Fibroblast of the conjunctiva (primary cell): ENCODE results near the gene CDK11A.
"Not testable (repeated sequence)": the region's sequence is repeated elsewhere in the genome, so short reads cannot be mapped to it uniquely, and the experiment has no call there.

Source experiments
- DNase-seq: peaks from one replicate; pipeline ENCODE4 v3.0.0-alpha.2; 2010; ENCODE audit warnings: low read depth

CDK11A gene

DNA sequence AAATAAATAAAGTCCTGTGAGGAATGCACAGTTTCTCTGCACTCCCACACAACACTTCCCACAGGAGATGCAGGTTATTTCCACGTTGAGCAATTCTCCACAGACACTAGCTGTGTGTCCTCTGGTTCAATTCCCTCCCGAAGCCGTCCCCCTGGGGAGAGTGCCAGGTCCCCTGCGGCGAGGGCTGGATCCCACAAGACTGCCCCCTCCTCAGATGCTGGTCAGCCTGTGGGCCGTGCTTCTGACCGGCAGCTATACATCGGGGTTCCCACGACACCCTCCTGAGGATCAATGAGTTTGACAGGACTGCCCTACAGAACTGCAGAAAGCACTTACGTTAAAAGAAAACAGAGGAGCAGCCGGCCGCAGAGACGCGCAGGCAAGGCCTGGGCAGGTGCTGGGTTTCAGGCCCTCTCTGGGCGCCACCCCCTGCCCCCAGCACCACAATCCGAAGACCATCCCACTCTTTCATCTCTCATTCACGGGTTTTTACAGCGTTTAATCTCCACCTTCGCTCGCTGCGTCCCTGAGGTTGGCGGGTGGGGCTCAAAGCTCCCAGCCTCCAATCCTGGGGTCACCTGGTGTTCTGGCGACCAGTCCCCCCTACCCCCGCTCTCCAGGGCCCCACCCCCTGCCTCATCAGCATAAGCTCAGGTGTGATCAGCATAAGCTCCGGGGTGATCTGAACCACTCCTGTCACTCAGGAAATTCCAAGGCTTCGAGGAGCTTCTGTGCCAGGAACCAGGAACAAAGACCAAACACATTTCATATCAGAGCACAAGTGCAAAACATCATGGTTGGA, 40.9 kb downstream of the CDK11A start:
- no peak for DNase-seq

DNA sequence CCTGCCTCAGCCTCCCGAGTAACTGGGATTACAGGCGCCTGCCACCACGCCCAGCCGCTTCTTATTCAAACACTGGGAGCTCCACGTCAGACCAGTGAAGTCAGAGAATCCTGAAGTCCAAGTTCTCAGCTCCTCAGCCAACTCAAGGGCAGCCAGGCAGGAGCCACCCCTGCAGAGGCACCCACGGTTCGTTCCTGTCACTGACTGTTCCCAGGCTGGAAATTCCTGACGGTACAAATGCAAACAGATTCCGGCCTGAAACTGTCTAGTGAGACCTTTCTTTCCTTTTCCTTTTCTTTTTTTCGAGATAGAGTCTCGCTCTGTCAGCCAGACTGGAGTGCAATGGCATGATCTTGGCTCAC, 43.3 kb downstream of the CDK11A start:
- DNase-seq = no peak

- no peak for DNase-seq
Measured at GRCh38 chr1:1680031-1680911, 43.9 kb downstream of the CDK11A start.

DNA sequence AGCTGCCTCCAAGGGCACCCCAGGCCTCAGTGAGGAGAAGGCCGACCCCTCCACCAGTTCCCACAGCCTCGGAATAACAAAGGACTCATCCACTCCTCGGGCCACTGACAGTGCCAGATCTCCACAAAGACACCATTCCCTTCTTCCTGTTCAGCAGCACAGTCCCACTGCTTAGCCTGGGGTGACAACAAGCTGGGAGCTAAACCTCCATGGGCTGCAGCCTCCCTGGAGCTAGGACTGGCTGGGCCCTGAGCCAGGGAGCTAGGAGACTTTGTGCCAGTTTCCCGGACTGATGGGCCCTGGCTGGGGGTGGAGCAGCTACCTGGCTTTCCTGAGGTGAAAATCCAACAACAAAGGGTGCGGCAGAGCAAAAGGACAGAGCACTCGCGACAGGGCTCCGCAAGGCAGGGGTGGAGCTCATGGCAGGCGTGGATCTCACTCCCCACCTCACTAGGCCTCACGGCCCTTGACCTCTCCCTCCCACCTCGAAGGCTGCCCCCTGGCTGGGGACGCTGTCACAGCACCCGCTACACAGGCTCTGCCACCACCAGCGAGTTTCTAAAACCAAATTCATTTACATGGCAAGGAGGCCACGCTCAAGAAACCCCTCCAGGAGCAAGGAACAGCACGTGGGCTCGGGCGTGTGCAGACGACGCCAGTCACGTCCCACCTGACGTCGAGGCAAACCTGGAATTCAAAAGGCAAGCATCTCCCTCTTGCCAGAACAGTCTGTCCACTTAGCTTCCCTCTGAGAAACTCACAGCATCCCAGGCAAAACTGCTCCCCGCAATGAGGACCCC, 45.4 kb downstream of the CDK11A start:
- DNase-seq = no peak

- no peak for DNase-seq
Measured at GRCh38 chr1:1677718-1678580, 46.2 kb downstream of the CDK11A start.

DNA sequence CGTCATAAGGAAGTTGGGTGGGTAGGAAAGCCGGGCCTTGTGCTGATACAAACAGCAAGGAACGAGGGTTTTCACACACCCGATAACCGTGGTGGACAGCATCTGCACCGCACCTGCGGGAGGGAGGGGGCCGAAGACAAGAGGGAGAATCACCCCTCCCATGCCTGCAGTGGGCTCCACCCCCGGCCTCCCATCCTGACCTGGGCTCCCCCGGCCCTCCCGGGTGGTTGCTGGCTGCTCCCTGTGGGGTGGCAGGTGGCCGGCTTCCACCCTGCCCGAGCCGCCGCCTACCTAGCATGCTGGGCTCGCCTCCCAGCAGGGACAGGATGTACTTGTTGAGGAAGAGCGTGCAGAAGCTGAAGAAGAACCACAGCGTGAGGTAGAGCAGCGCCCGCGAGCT, 48.1 kb downstream of the CDK11A start:
- DNase-seq = not testable (repeated sequence)

DNA sequence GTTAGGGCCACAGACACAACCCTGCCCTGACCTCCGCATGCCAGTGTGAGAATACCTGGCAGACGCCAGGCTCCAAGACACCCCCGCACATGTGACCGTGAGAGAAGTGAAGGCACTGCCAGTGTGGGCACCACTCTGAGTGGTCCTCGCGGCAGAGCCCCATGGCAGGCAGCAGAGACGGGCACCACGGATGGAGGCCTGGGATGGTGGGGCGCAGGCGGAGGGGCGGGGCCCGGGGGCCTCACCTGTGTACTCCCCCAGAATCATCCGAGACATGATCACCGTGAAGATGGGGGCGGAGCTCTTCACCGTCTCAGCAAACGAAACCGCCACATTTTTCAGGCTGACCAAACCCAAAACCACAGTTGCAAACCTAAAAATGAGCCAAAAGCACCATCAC, 48.9 kb downstream of the CDK11A start:
- not testable (repeated sequence) for DNase-seq

- not testable (repeated sequence) for DNase-seq
Measured at GRCh38 chr1:1674806-1675205, 49.4 kb downstream of the CDK11A start.

GRCh38 chr1:1672181-1672965, 51.8 kb downstream of the CDK11A start:
- no peak for DNase-seq

- DNase-seq = no peak
Measured at GRCh38 chr1:1671365-1672119, 52.6 kb downstream of the CDK11A start.

GRCh38 chr1:1670866-1671265, 53.3 kb downstream of the CDK11A start:
- no peak for DNase-seq

DNA sequence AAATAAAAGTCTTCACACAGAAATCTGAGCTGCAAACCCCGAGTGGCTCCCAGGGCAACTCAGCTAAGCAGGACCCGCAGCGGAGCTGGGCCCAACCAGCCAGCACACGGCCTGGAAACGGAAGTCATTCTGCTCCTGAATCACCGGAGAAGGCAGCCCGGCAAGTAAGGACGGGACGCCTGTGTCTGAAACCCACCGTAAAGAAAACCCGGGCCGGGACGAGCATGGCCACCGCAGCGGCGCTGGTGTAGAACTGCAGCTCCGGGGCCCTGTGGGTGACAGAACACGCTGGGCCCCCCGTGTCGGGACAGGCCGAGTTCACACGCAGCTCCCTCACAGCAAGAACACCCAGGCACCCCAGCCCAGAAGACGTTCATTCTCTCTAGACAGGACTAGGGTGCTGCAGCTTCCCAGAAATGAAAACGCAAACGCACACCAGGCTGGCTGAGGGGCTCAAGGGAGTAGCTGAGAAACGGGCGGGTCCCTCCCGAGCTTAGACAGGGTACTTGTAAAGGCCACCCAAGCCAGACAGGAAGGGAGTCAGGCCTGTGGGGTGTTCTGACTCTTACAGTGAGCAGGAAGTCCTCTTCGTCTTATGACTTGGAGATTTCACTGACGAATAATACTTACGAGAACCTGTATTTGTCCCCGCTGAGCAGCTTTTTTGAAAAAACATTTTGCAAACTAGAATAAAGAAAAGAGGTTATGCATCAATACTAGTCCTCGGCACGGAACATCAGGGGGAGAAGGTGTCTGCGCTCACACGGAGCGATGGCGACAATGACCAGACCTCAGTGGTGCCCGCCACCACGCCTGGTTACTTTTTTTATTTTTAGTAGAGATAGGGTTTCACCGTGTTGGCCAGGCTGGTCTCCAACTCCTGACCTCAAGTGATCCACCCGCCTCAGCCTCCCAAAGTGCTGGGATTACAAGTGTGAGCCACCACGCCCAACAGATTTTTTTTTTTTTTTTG, 54.4 kb downstream of the CDK11A start:
- no peak for DNase-seq

DNA sequence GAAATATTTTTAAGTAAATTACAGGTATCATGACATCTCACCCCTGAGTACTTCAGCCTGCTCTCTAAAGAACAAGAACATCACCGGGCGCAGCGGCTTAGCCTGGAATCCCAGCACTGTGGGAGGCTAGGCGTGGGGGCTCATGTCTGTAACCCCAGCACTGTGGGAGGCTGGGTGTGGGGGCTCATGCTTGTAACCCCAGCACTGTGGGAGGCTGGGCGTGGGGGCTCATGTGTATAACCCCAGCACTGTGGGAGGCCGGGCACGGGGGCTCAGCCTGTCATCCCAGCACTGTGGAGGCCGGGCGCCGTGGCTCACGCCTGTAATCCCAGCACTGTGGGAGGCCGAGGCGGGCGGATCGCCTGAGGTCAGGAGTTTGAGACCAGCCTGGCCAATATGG, 57.6 kb downstream of the CDK11A start:
- DNase-seq = no peak

DNA sequence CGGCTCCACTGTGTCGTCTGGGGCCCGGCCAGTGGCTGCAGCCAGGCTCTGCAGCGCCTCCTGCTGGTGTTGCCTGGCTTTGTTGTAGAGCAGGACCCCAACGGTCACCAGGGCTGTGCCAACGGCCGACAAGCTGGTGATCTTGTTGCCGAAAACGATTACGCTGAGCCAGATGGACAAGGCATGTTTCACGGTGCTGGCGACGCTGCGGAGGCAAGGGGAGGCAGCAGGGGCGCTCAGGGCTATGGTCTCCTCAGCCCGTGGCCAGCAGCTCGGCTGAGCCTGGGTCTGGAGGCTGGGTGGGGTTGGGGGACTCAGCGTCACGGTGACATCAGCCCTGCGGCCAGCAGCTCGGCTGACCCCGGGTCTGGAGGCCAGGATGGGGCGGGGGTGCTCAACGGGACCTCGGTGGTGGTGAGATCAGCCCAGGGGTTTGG, 58.3 kb downstream of the CDK11A start:
- no peak for DNase-seq

GRCh38 chr1:1664941-1665814, 59.0 kb downstream of the CDK11A start:
- DNase-seq = no peak

DNA sequence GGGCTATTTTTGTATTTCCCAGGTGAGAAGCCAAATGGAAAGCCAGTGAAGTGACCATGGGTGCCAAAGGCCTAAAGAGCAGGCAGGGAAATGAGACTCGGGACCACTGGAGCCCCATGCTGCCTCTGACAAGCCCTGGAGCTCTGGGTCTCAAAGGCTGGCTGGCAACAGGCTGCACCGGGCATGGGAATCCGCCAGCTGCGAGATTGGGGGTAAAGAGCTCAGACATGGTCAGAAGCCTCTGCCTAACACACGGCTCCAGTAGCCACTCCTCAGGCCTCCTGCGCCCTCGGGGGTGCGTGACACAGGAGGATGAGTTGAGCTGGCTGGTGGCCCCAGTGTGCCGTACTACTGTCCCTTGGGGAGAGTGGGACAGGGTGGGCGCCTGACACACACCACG, 59.8 kb downstream of the CDK11A start:
- DNase-seq = not testable (repeated sequence)

DNA sequence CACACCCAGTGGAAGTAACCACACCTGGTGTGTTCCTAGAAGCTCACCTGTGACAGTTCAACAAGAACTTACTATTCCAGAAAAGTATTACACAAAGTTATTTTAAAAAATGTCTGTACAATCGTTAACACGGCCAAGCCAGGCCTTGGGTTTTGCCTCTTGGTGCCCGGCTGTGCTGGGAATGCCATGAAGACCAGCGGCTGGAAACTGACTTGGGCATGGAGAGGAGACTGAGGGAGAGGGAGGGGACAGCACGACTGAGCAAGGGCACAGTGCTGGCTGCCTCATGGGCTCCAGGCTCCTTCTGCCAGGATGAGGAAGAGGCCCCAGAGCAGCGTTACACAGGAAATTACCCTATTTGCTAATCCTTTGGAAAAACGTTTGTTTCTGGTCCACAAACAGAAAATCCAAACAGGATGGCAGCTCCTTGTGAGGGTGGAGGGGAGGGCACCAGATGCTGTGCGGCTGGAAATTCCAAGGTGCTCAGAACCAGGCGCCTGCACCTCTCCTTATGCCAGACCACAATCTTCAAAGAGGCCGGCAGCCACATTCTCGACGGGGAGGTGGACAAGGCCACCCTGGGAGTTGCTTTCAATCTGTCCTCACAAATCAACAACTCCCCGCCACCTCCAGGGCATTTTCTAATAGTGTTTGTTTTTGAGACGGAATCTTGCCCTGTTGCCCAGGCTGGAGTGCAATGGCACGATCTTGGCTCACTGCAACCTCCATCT, 61.2 kb downstream of the CDK11A start:
- not testable (repeated sequence) for DNase-seq
